OCI-LY3 (cell line): Measurements from ENCODE around the gene S100A13.

ENCODE experiments used
- H2AFZ ChIP-seq: fragments of 200-600, 300-600 bp; shearing (Covaris generic); 2 replicates; pipeline ENCODE4 v1.6.0; 2014; ENCODE audit warnings: antibody characterized with exemption, low read depth, low read length
- H3K27ac ChIP-seq: fragments of 200-600, 300-600 bp; sonication (generic); 2 replicates; pipeline ENCODE4 v1.5.1; 2014; ENCODE audit warnings: mild to moderate bottlenecking, low read length, moderate library complexity, mixed read lengths
- H3K27me3 ChIP-seq: fragments of 200-600, 300-600 bp; sonication (generic); 2 replicates; pipeline ENCODE4 v1.6.1; 2014; ENCODE audit warnings: low read depth, low read length, mixed read lengths
- H3K36me3 ChIP-seq: fragments of 200-600, 300-600 bp; sonication (generic); replicated peaks from 2 replicates; pipeline ENCODE3; 2014; ENCODE audit warnings: low read depth, low read length, mixed read lengths
- H3K4me1 ChIP-seq: fragments of 300-600, 200-600 bp; sonication (generic); 2 replicates; pipeline ENCODE4 v1.6.1; 2014; ENCODE audit warnings: low read length, mixed read lengths
- H3K4me2 ChIP-seq: fragments of 200-600, 300-600 bp; sonication (generic); 2 replicates; pipeline ENCODE4 v1.6.1; 2014; ENCODE audit warnings: low read length, mixed read lengths
- H3K4me3 ChIP-seq: fragments of 300-600, 200-600 bp; sonication (generic); 2 replicates; pipeline ENCODE4 v1.5.1; 2014; ENCODE audit warnings: antibody characterized with exemption, mild to moderate bottlenecking, low read length, moderate library complexity
- H3K79me2 ChIP-seq: fragments of 300-600, 200-600 bp; shearing (Covaris generic); 2 replicates; pipeline ENCODE4 v1.6.1; 2014; ENCODE audit warnings: mild to moderate bottlenecking, low read length, mixed read lengths
- H3K9ac ChIP-seq: fragments of 300-600, 200-600 bp; shearing (Covaris generic); 2 replicates; pipeline ENCODE4 v1.6.0; 2014; ENCODE audit warnings: mild to moderate bottlenecking, low read length, moderate library complexity
- H3K9me3 ChIP-seq: fragments of 200-600, 300-600 bp; shearing (Covaris generic); 2 replicates; pipeline ENCODE4 v1.6.1; 2014; ENCODE audit warnings: low read length, mixed read lengths; ENCODE audit not compliant: insufficient read depth
- H4K20me1 ChIP-seq: fragments of 200-600, 300-600 bp; sonication (generic); 2 replicates; pipeline ENCODE4 v1.6.1; 2016; ENCODE audit warnings: low read length, mixed read lengths; ENCODE audit not compliant: insufficient read depth
- CTCF ChIP-seq: fragments of 200-600, 300-600 bp; sonication (generic); IDR thresholded peaks from 2 replicates; pipeline ENCODE4 v1.5.1; 2014; ENCODE audit warnings: antibody characterized with exemption, low read length, low read depth
- EZH2phosphoT487 ChIP-seq: fragments of 200-600 bp; shearing (Covaris generic); IDR thresholded peaks from 2 replicates; pipeline ENCODE4 v1.6.1; 2018; ENCODE audit warnings: antibody characterized with exemption, mixed run types, low read depth

Gene S100A13

DNA sequence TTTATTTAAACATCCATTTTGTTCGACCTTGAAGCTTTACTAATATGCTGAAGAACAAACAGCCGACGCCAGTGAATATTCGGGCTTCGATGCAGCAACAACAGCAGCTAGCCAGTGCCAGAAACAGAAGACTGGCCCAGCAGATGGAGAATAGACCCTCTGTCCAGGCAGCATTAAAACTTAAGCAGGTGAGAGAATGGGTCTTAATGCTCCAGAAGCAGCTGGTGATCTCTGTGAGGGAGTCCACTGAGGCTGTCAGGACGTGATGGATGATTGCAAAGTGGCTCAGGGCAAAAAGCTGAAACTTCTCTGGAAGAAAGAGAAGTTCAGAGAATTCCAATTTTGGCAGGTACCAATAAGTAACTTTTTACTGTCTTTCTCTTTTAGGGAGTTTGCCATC is 11.0 kb upstream of the S100A13 start:
- Histone ChIP-seq H3K4me3 (no peak overlapping the region), H3K4me2 (no peak overlapping the region), H3K4me1 (peaks cover 13% of the 10 kb centered on the region), H4K20me1 (0 out of 2 replicates have a peak, but pooled peaks cover 6% of the 10 kb centered on the region), H3K27ac (no peak overlapping the region), H2AFZ (no peak overlapping the region), H3K27me3 (no peaks in the 10 kb centered on the region), H3K36me3 (peaks cover 67% of the 10 kb centered on the region), H3K9ac (no peak overlapping the region), H3K9me3 (no peaks in the 10 kb centered on the region), H3K79me2 (peaks cover 81% of the 10 kb centered on the region)
- TF ChIP-seq EZH2phosphoT487 (no peak), CTCF (no peak)

- H3K79me2 ChIP-seq: peaks cover 68% of the 10 kb centered on the region
- no peak overlapping the region for H3K4me3 ChIP-seq
- H3K27me3 ChIP-seq: no peaks in the 10 kb centered on the region
- H2AFZ ChIP-seq: no peak overlapping the region
- no peak for TF ChIP-seq CTCF
- TF ChIP-seq EZH2phosphoT487: no peak
- no peak overlapping the region for H3K4me2 ChIP-seq
- H3K4me1 ChIP-seq: peaks cover 15% of the 10 kb centered on the region
- peaks cover 47% of the 10 kb centered on the region for H3K36me3 ChIP-seq
- 0 out of 2 replicates have a peak, but pooled peaks cover 6% of the 10 kb centered on the region for H4K20me1 ChIP-seq
- H3K9ac ChIP-seq: no peak overlapping the region
- no peaks in the 10 kb centered on the region for H3K9me3 ChIP-seq
- H3K27ac ChIP-seq: no peak overlapping the region
Measured at GRCh38 chr1:153636312-153636711, 9.0 kb upstream of the S100A13 start.

DNA sequence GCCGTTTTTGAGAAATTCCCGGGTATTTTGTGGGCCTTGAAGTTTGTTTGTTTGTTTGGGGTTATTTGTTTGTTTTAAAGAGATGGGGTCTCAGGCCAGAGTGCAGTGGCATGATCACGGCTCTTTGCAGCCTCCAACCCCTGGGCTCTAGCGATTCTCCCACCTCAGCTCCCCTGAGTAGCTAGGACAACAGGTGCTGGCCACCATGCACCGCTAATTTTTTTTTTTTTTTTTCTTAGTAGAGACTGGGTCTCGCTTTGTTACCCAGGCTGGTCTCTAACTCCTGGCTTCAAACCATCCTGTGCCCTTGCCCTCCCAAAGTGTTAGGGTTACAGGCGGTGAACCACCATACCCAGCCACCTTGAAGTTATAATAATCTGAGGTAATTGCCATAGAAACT is 8.6 kb upstream of the S100A13 start:
- H4K20me1 ChIP-seq: 0 out of 2 replicates have a peak, but pooled peaks cover 2% of the 10 kb centered on the region
- H3K9me3 ChIP-seq: no peaks in the 10 kb centered on the region
- H3K79me2 ChIP-seq: peaks cover 64% of the 10 kb centered on the region
- no peak overlapping the region for H3K9ac ChIP-seq
- H3K36me3 ChIP-seq: peaks cover 43% of the 10 kb centered on the region
- H3K27me3 ChIP-seq: no peaks in the 10 kb centered on the region
- H2AFZ ChIP-seq: no peak overlapping the region
- peaks cover 15% of the 10 kb centered on the region for H3K4me1 ChIP-seq
- H3K4me2 ChIP-seq: peak overlapping the region; percentile 76
- TF ChIP-seq EZH2phosphoT487 (no peak), CTCF (no peak)
- no peak overlapping the region for H3K27ac ChIP-seq
- H3K4me3 ChIP-seq: peak overlapping the region; percentile 90; the same call in 1 of the 2 replicates

- H3K9me3 ChIP-seq: no peaks in the 10 kb centered on the region
- peak within 1 kb of the TSS; percentile 90 for H3K4me3 ChIP-seq
- H3K27me3 ChIP-seq: no peaks in the 10 kb centered on the region
- peaks cover 15% of the 10 kb centered on the region for H3K4me1 ChIP-seq
- peak within 1 kb of the TSS; percentile 99 for H3K9ac ChIP-seq
- peaks cover 31% of the 10 kb centered on the region for H3K36me3 ChIP-seq
- no peak for TF ChIP-seq CTCF
- no peak for TF ChIP-seq EZH2phosphoT487
- H2AFZ ChIP-seq: 0 out of 2 replicates have a peak within 1 kb of the TSS, but pooled peaks have one; percentile 24
- H3K4me2 ChIP-seq: peak within 1 kb of the TSS; percentile 76
- H3K79me2 ChIP-seq: peaks cover 48% of the 10 kb centered on the region
- no peaks in the 10 kb centered on the region for H4K20me1 ChIP-seq
- H3K27ac ChIP-seq: peak within 1 kb of the TSS; percentile 96
Measured at GRCh38 chr1:153633754-153634665, 6.7 kb upstream of the S100A13 start, which contains the start of gene CHTOP. TSS of gene CHTOP (plus strand) at chr1:153634066. CDS start at chr1:153636589, 2,523 bp downstream.
